Ovary (tissue), 9 donors: Measurements from ENCODE around the gene EXOSC10. TPM values are rescaled to one million over a fixed set of nuclear protein-coding genes. Genes with fewer than 3 reads are reported as not detected.

Source experiments
- DNase-seq, 5 donors: peaks; one replicate each; pipeline ENCODE4 v3.0.0-alpha.2; 2019 to 2020
- H3K27ac ChIP-seq, 2 donors: fragments of 200-600 bp; one replicate each; pipeline versions ENCODE4 v1.5.1 to v1.8.0; 2019 to 2022
- H3K27me3 ChIP-seq: fragments of 200-600 bp; one replicate; pipeline ENCODE4 v1.8.0; 2022
- H3K36me3 ChIP-seq: fragments of 200-600 bp; sonication (generic); one replicate; pipeline ENCODE4 v1.5.1; 2019
- H3K4me1 ChIP-seq: one replicate; pipeline ENCODE4 v1.8.1; 2013; ENCODE audit warnings: mild to moderate bottlenecking, moderate library complexity; ENCODE audit not compliant: insufficient read depth
- H3K4me3 ChIP-seq: fragments of 200-600 bp; sonication (generic); one replicate; pipeline ENCODE4 v1.5.1; 2017
- H3K9me3 ChIP-seq, 2 donors: fragments of 200-600 bp in 1 of 2; sonication (generic) in 1 of 2; one replicate each; pipeline versions ENCODE4 v1.5.1 to v1.8.1; 2013 to 2019; ENCODE audit warnings: mild to moderate bottlenecking in 1 of 2, moderate library complexity in 1 of 2
- CTCF ChIP-seq, 3 donors: fragments of 450-650 bp in 2 of 3; fragments of 200-600 bp in 1 of 3; IDR thresholded peaks; one replicate each; pipeline versions ENCODE4 v1.5.1 to v1.8.0; 2016 to 2022; ENCODE audit warnings: antibody characterized with exemption in 3 of 3, mild to moderate bottlenecking in 1 of 3
- EP300 ChIP-seq: sonication (generic); formaldehyde crosslinking; IDR thresholded peaks from one replicate; pipeline ENCODE4 v1.6.1; 2017; ENCODE audit warnings: antibody characterized with exemption
- POLR2A ChIP-seq: fragments of 450-650 bp; IDR thresholded peaks from one replicate; pipeline ENCODE4 v1.6.1; 2017; ENCODE audit warnings: antibody characterized with exemption, mild to moderate bottlenecking, moderate library complexity
- WGBS, 3 donors: extraction: QIAGEN DNeasy Blood & Tissue Kit in 1 of 3; methylation state at CpG; one replicate each; pipeline versions ENCODE4 v1.1.5 to v1.1.7; 2013 to 2017; 5-methylcytosine and 5-hydroxymethylcytosine counted together
- intact Hi-C, 4 donors: fragments of 100-400 bp; cut with DNase I; formaldehyde crosslinking; loops; one replicate each; pipeline versions ENCODE4 v1.11.0 to v1.15.1; 2022 to 2023
- polyA plus RNA-seq, 2 donors: library from polyadenylated mRNA; stranded (reverse); fragments of 200-250 nt in 1 of 2; fragments of 350-450 nt in 1 of 2; fragmentation: Illumina TruSeq in 1 of 2; extraction: RNeasy Lipid Tissue Mini Kit (QIAGEN cat#74804) in 1 of 2; gene quantifications; one replicate each; pipeline ENCODE4 v1.2.3, GENCODE V29; 2013 to 2014
- total RNA-seq, 7 donors: library from RNA; depleted of rRNA in 2 of 7; stranded (reverse); fragments of >200 nt in 2 of 7; fragmentation: NEBNext Ultra II Directional in 3 of 7; extraction: Animal tissue kit (Norgen Biotek cat#: 25700) in 3 of 7; gene quantifications; one replicate each; pipeline versions ENCODE4 v1.1.0 to v1.2.4, GENCODE V29; 2016 to 2023
- donor health status: DM: no; HTN: no; CAD: no; lungs with moderate emphysema.
- donor health status: DM: no; HTN: no; CAD: no.
- donor health status: Bipolar disorder and iron deficiency.
- donor health status: DM: yes; HTN: yes; CAD: no.
- donor health status: DM: no; HTN: no; CAD: no.
- donor health status: DM: yes; HTN: yes; CAD: no.

Gene EXOSC10
- total and polyA plus RNA-seq, 9 donors = 36.1 to 60.5 (median 48.6) TPM

- peaks cover 2% of the 10 kb centered on the region for H3K4me1 ChIP-seq
- no peak for TF ChIP-seq EP300
- TF ChIP-seq CTCF (IDR thresholded peaks at IDR 0.05) = no peak
- no peak for TF ChIP-seq POLR2A
- intact Hi-C loops = no loop called here
- 83 to 93% (median 85%) methylated on average over 2 of the region's 2 CpGs for WGBS, 3 donors
- no peaks in the 10 kb centered on the region for H3K9me3 ChIP-seq
- no peaks in the 10 kb centered on the region for H3K27me3 ChIP-seq
- H3K27ac ChIP-seq = no peak overlapping the region
- DNase-seq = no peak
- no peak overlapping the region for H3K4me3 ChIP-seq
- H3K36me3 ChIP-seq = no peaks in the 10 kb centered on the region
These were observed 44.2 kb upstream of the EXOSC10 start for GRCh38 chr1:11143907-11144306.

GRCh38 chr1:11143401-11143800 is 43.7 kb upstream of the EXOSC10 start:
- WGBS, 3 donors = 92 to 95% (median 95%) methylated on average over 5 of the region's 5 CpGs

GRCh38 chr1:11142618-11143391 is 43.1 kb upstream of the EXOSC10 start:
- no peak for DNase-seq
- H3K27ac ChIP-seq = no peak overlapping the region
- no peaks in the 10 kb centered on the region for H3K9me3 ChIP-seq
- H3K36me3 ChIP-seq = no peaks in the 10 kb centered on the region
- intact Hi-C loops = no loop called here
- no peak for TF ChIP-seq CTCF (IDR thresholded peaks at IDR 0.05)
- TF ChIP-seq POLR2A = no peak
- no peak for TF ChIP-seq EP300
- no peak overlapping the region for H3K4me3 ChIP-seq
- H3K4me1 ChIP-seq = peaks cover 2% of the 10 kb centered on the region
- no peaks in the 10 kb centered on the region for H3K27me3 ChIP-seq
- WGBS, 3 donors = 76 to 78% (median 77%) methylated on average over 4 of the region's 4 CpGs

More at GRCh38 chr1:11143401-11143800, 43.7 kb upstream of the EXOSC10 start:
- no peak for TF ChIP-seq CTCF (IDR thresholded peaks at IDR 0.05)
- TF ChIP-seq POLR2A = no peak
- no peak for TF ChIP-seq EP300
- no peak for DNase-seq
- H3K4me3 ChIP-seq = no peak overlapping the region
- H3K36me3 ChIP-seq = no peaks in the 10 kb centered on the region
- no peak overlapping the region for H3K27ac ChIP-seq
- H3K27me3 ChIP-seq = no peaks in the 10 kb centered on the region
- H3K9me3 ChIP-seq = no peaks in the 10 kb centered on the region
- intact Hi-C loops = no loop called here
- H3K4me1 ChIP-seq = peaks cover 2% of the 10 kb centered on the region

GRCh38 chr1:11138952-11139351 is 39.3 kb upstream of the EXOSC10 start:
- Histone ChIP-seq H3K27ac (no peak overlapping the region), H3K27me3 (no peaks in the 10 kb centered on the region), H3K4me3 (no peak overlapping the region), H3K4me1 (peaks cover 4% of the 10 kb centered on the region), H3K9me3 (no peaks in the 10 kb centered on the region), H3K36me3 (no peaks in the 10 kb centered on the region)
- 79 to 87% (median 82%) methylated on average over 3 of the region's 3 CpGs for WGBS, 3 donors
- TF ChIP-seq POLR2A = no peak
- no peak for TF ChIP-seq CTCF (IDR thresholded peaks at IDR 0.05)
- no peak for TF ChIP-seq EP300
- intact Hi-C loops = no loop called here
- DNase-seq = no peak
